ENCODE measurements around the gene PRDM12. TPM values are rescaled to one million over a fixed set of nuclear protein-coding genes. Genes with fewer than 3 reads are reported as not detected.

PRDM12 gene
- total and polyA plus RNA-seq, 2 of the 8 experiments (the other 6 are each of a cell fraction or from before 2014, with no cell fraction given): 0.14 to 0.22 TPM

- FAIRE-seq: no peak
- Histone ChIP-seq H3K9me3 (ENCODE audit: insufficient read depth in 2 of 2, low read depth in 1 of 2, low read length in 1 of 2) (no peaks in the 10 kb centered on the region), H2BK120ac (replicated peaks; ENCODE audit: low read depth, low read length) (no peak overlapping the region), H3K23me2 (ENCODE audit: low read depth, low read length) (no peaks in the 10 kb centered on the region), H3K36me3 (ENCODE audit: control insufficient read depth in 2 of 4, insufficient read depth in 4 of 4, low read length in 3 of 4) (peaks cover 15 to 34% (median 25%) of the 10 kb centered on the region in 4 experiments), H2BK20ac (ENCODE audit: low read length) (no peak overlapping the region), H4K8ac (ENCODE audit: extremely low read depth, insufficient read depth, low read length) (no peak overlapping the region; the same call in 1 of the 2 replicates), H3K18ac (ENCODE audit: extremely low read depth, low read length) (no peak overlapping the region), H2BK5ac (ENCODE audit: low read depth, low read length) (no peak overlapping the region), H4K5ac (ENCODE audit: insufficient read length, low read depth, low read length) (no peak overlapping the region), H2AFZ (ENCODE audit: low read length) (no peak overlapping the region), H3K23ac (ENCODE audit: insufficient read length) (no peak overlapping the region), H2BK12ac (ENCODE audit: low read depth, low read length) (no peak overlapping the region), H3K4me3 (ENCODE audit: extremely low read depth in 1 of 4, insufficient read depth in 2 of 4, low read depth in 3 of 4, low read length in 4 of 4) (no peak overlapping the region), H3K27ac (ENCODE audit: low read depth, low read length) (no peak overlapping the region), H3K14ac (ENCODE audit: insufficient read length) (no peak overlapping the region), H3K4me1 (replicated peaks in 1 of 4; ENCODE audit: control insufficient read depth in 3 of 4, insufficient read depth in 4 of 4, low read length in 3 of 4) (no peaks in the 10 kb centered on the region), H4K20me1 (replicated peaks in 1 of 2; ENCODE audit: control insufficient read depth in 1 of 2, insufficient read depth in 2 of 2, low read length in 2 of 2) (no peaks in the 10 kb centered on the region), H2AK5ac (ENCODE audit: low read depth, low read length) (no peak overlapping the region), H3K4ac (replicated peaks; ENCODE audit: insufficient read length, low read depth, low read length) (no peak overlapping the region), H3K56ac (replicated peaks; ENCODE audit: insufficient read length, low read depth, low read length) (no peak overlapping the region), H3K79me2 (ENCODE audit: control insufficient read depth in 1 of 2, insufficient read depth in 2 of 2, low read length in 2 of 2) (0 out of 4 replicates have a peak, but pooled peaks cover 0 to 2% of the 10 kb centered on the region in 2 experiments), H4K91ac (replicated peaks; ENCODE audit: insufficient read length, low read length) (no peak overlapping the region), H3K9ac (replicated peaks in 1 of 4; ENCODE audit: extremely low read depth in 1 of 4, low read depth in 3 of 4, low read length in 3 of 4) (no peak overlapping the region), H3K4me2 (ENCODE audit: insufficient read depth in 1 of 2, low read depth in 2 of 2, low read length in 2 of 2) (no peak overlapping the region), H3K79me1 (ENCODE audit: low read depth, low read length) (0 out of 2 replicates have a peak, but pooled peaks cover 3% of the 10 kb centered on the region), H3K27me3 (replicated peaks in 1 of 4; ENCODE audit: control insufficient read depth in 3 of 4, extremely low read depth in 1 of 4, insufficient read depth in 3 of 4, low read length in 3 of 4) (no peaks in the 10 kb centered on the region), H2BK15ac (ENCODE audit: low read length) (no peak overlapping the region)
- peak in 1 of 2 experiments; percentile 73 for DNase-seq (ENCODE audit: low read depth in 1 of 2, low spot score in 2 of 2)
- CTCF ChIA-PET (ENCODE audit: partially characterized antibody): interaction anchor here (0.6 to 16.2 kb wide), 35 partner anchors 8 to 425 kb away, joined by 3 to 317 read pairs (median 5); partner anchors contain the start of genes EXOSC2 and LAMC3
- TF ChIP-seq CTCF (IDR thresholded peaks at IDR 0.05; ENCODE audit: control extremely low read depth in 1 of 3, insufficient read depth in 1 of 3, low read depth in 1 of 3, low read length in 3 of 3) (peak in 2 of 3 experiments; percentile 47 to 50; a peak in 2 of 4 replicates), RAD21 (IDR thresholded peaks at IDR 0.05 in 1 of 2, conservative IDR thresholded peaks at IDR 0.05 in 1 of 2; ENCODE audit: low read depth in 2 of 2, low read length in 2 of 2) (peak; percentile 70 to 71), EP300 (IDR thresholded peaks at IDR 0.05; ENCODE audit: borderline replicate concordance in 1 of 2, low read depth in 2 of 2, low read length in 2 of 2) (no peak), JUND (IDR thresholded peaks at IDR 0.05; ENCODE audit: low read length) (0 out of 2 replicates have a peak, but pooled peaks have one; percentile 20)
- WGBS, 2 experiments (ENCODE audit: extremely low coverage in 1 of 2, insufficient coverage in 1 of 2, insufficient read length in 1 of 2, insufficient replicate concordance in 2 of 2, low coverage in 1 of 2, low lambda C conversion rate in 2 of 2, missing lambda C conversion rate in 1 of 2): 78% methylated on average over 9 of the region's 9 CpGs; no CpG with 5 or more reads in 1 of the 2 experiments
- POLR2A ChIA-PET (ENCODE audit: partially characterized antibody): interaction anchor here (0.6 to 2.9 kb wide), 13 partner anchors 8 to 159 kb away, joined by 3 to 18 read pairs (median 4); partner anchors contain the start of genes EXOSC2 and FUBP3
These were observed 43.0 kb downstream of the PRDM12 start for GRCh38 chr9:130707225-130707976.
